ENCODE data around the gene PTPRR.

Gene PTPRR

GRCh38 chr12:70831543-70831942 lies 89.0 kb downstream of the PTPRR start:
- CTCF ChIA-PET: no interaction called here
- DNase-seq (ENCODE audit: extremely low spot score): no peak
- POLR2A ChIA-PET: no interaction called here
- TF ChIP-seq SP1 (IDR thresholded peaks at IDR 0.05) (no peak), FOXA1 (IDR thresholded peaks at IDR 0.05) (no peak), HDGF (IDR thresholded peaks at IDR 0.05; ENCODE audit: borderline replicate concordance) (no peak), PKNOX1 (IDR thresholded peaks at IDR 0.05) (no peak)

GRCh38 chr12:70830221-70831061 lies 90.1 kb downstream of the PTPRR start:
- TF ChIP-seq PKNOX1 (IDR thresholded peaks at IDR 0.05) (no peak), BHLHE40 (IDR thresholded peaks at IDR 0.05; ENCODE audit: borderline replicate concordance) (no peak), L3MBTL2 (conservative IDR thresholded peaks at IDR 0.05) (no peak), FOXK2 (IDR thresholded peaks at IDR 0.05) (no peak), LEF1 (IDR thresholded peaks at IDR 0.05; ENCODE audit: borderline replicate concordance) (no peak), TARDBP (IDR thresholded peaks at IDR 0.05) (no peak), SP1 (IDR thresholded peaks at IDR 0.05) (no peak), ARNT (IDR thresholded peaks at IDR 0.05) (no peak), NFRKB (IDR thresholded peaks at IDR 0.05) (no peak), FOXM1 (IDR thresholded peaks at IDR 0.05; ENCODE audit: borderline replicate concordance) (no peak)
- DNase-seq (ENCODE audit: extremely low spot score): no peak
- POLR2A ChIA-PET: no interaction called here
- CTCF ChIA-PET: no interaction called here

GRCh38 chr12:70829070-70829469 lies 91.5 kb downstream of the PTPRR start:
- POLR2A ChIA-PET: no interaction called here
- TF ChIP-seq ARNT (IDR thresholded peaks at IDR 0.05) (no peak), SP1 (IDR thresholded peaks at IDR 0.05) (no peak), LEF1 (IDR thresholded peaks at IDR 0.05; ENCODE audit: borderline replicate concordance) (no peak), FOXA1 (IDR thresholded peaks at IDR 0.05) (no peak), PKNOX1 (IDR thresholded peaks at IDR 0.05) (no peak)
- CTCF ChIA-PET: no interaction called here
- no peak for DNase-seq (ENCODE audit: extremely low spot score)

GRCh38 chr12:70828351-70828750 lies 92.2 kb downstream of the PTPRR start:
- TF ChIP-seq BHLHE40 (IDR thresholded peaks at IDR 0.05; ENCODE audit: borderline replicate concordance) (no peak), LEF1 (IDR thresholded peaks at IDR 0.05; ENCODE audit: borderline replicate concordance) (no peak), SP1 (IDR thresholded peaks at IDR 0.05) (no peak), SUZ12 (IDR thresholded peaks at IDR 0.05) (no peak), FOXK2 (IDR thresholded peaks at IDR 0.05) (no peak), NFRKB (IDR thresholded peaks at IDR 0.05) (no peak), CTBP1 (IDR thresholded peaks at IDR 0.05; ENCODE audit: borderline replicate concordance) (no peak), TARDBP (IDR thresholded peaks at IDR 0.05) (no peak), ARNT (IDR thresholded peaks at IDR 0.05) (no peak), ELF4 (IDR thresholded peaks at IDR 0.05) (no peak), FOXM1 (IDR thresholded peaks at IDR 0.05; ENCODE audit: borderline replicate concordance) (no peak), L3MBTL2 (conservative IDR thresholded peaks at IDR 0.05) (no peak), FOXA1 (IDR thresholded peaks at IDR 0.05) (no peak), PKNOX1 (IDR thresholded peaks at IDR 0.05) (no peak), ZNF384 (IDR thresholded peaks at IDR 0.05) (no peak), HDGF (IDR thresholded peaks at IDR 0.05; ENCODE audit: borderline replicate concordance) (no peak)
- ChIA-PET POLR2A (no interaction called here), CTCF (no interaction called here)
- no peak for DNase-seq (ENCODE audit: extremely low spot score)

- ChIA-PET POLR2A (no interaction called here), CTCF (no interaction called here)
- no peak for DNase-seq (ENCODE audit: extremely low spot score)
- TF ChIP-seq TARDBP (IDR thresholded peaks at IDR 0.05) (no peak), ELF4 (IDR thresholded peaks at IDR 0.05) (no peak), PKNOX1 (IDR thresholded peaks at IDR 0.05) (peak; percentile 24; the same call in 1 of the 2 replicates)
These were observed 94.4 kb downstream of the PTPRR start for GRCh38 chr12:70826156-70826555.

- ChIA-PET CTCF (no interaction called here), POLR2A (no interaction called here)
- TF ChIP-seq ELF4 (IDR thresholded peaks at IDR 0.05) (no peak), BHLHE40 (IDR thresholded peaks at IDR 0.05; ENCODE audit: borderline replicate concordance) (no peak), L3MBTL2 (conservative IDR thresholded peaks at IDR 0.05) (no peak), ARNT (IDR thresholded peaks at IDR 0.05) (no peak), PKNOX1 (IDR thresholded peaks at IDR 0.05) (no peak), ZNF384 (IDR thresholded peaks at IDR 0.05) (no peak), LEF1 (IDR thresholded peaks at IDR 0.05; ENCODE audit: borderline replicate concordance) (no peak), CTBP1 (IDR thresholded peaks at IDR 0.05; ENCODE audit: borderline replicate concordance) (no peak), TARDBP (IDR thresholded peaks at IDR 0.05) (no peak), SUZ12 (IDR thresholded peaks at IDR 0.05) (no peak), SP1 (IDR thresholded peaks at IDR 0.05) (no peak), HDGF (IDR thresholded peaks at IDR 0.05; ENCODE audit: borderline replicate concordance) (no peak), NFRKB (IDR thresholded peaks at IDR 0.05) (no peak), FOXA1 (IDR thresholded peaks at IDR 0.05) (no peak), FOXM1 (IDR thresholded peaks at IDR 0.05; ENCODE audit: borderline replicate concordance) (no peak)
- DNase-seq (ENCODE audit: extremely low spot score): no peak
These were observed 96.0 kb downstream of the PTPRR start for GRCh38 chr12:70824511-70824910.

Measured in HEK293T (cell line).